NT2/D1 (cell line): Measurements from ENCODE around the gene METTL21C.

Source experiments
- SUZ12 ChIP-seq: IDR thresholded peaks from 2 replicates; pipeline ENCODE4 v1.6.1; 2011; ENCODE audit not compliant: insufficient read length, insufficient read depth; ENCODE audit errors: extremely low read depth
- YY1 ChIP-seq: IDR thresholded peaks from 2 replicates; pipeline ENCODE4 v1.6.1; 2011; ENCODE audit not compliant: insufficient read length, insufficient read depth
- ZNF274 ChIP-seq: IDR thresholded peaks from 2 replicates; pipeline ENCODE4 v1.6.1; 2011; ENCODE audit warnings: mild to moderate bottlenecking, low read depth, low read length

DNA sequence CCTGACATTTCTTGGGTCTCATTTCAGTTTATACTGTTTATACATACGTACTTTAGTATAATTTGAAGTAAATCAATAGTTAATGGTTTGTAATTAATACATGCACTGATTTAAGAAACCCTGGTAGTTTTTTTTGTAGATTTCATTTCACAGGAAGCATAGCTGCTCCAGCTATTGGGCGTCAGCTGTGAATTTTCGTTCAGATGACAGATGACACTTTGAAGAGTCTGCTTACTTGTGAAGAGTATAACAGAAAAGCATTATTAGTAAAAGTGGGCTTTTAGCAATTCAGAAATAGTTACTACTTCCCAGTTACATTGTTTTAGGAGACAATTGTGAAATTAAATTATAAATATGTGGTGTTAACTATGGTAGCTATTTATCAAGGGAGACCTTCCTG lies 44.4 kb downstream of the METTL21C start:
- no peak for TF ChIP-seq ZNF274
- no peak for TF ChIP-seq SUZ12
- no peak for TF ChIP-seq YY1
